SU-DHL-6 (cell line): Measurements from ENCODE around the gene OR2AT4.

Source experiments
- H2AFZ ChIP-seq: fragments of 200-600 bp; sonication (generic); 2 replicates; pipeline ENCODE4 v1.6.1; 2014; ENCODE audit warnings: low read depth, mild to moderate bottlenecking, moderate library complexity, mixed read lengths, antibody characterized with exemption, low read length; ENCODE audit not compliant: severe bottlenecking
- H3F3A ChIP-seq: fragments of 200-600 bp; shearing (Covaris generic); 2 replicates; pipeline ENCODE4 v1.6.0; 2016; ENCODE audit warnings: antibody characterized with exemption, mild to moderate bottlenecking; ENCODE audit not compliant: insufficient read depth
- H3K27ac ChIP-seq: fragments of 200-600 bp; sonication (generic); 2 replicates; pipeline ENCODE4 v1.5.1; 2016; ENCODE audit warnings: low read depth, mild to moderate bottlenecking, low read length, moderate library complexity, mixed read lengths
- H3K27me3 ChIP-seq: fragments of 200-600 bp; sonication (generic), shearing (Covaris generic); 2 replicates; pipeline ENCODE4 v1.6.0; 2014; ENCODE audit warnings: mild to moderate bottlenecking, low read length
- H3K36me3 ChIP-seq: fragments of 200-600 bp; sonication (generic); 2 replicates; pipeline ENCODE4 v1.6.1; 2014; ENCODE audit warnings: mild to moderate bottlenecking, low read length, mixed read lengths
- H3K4me2 ChIP-seq: fragments of 300-600, 200-600 bp; shearing (Covaris generic), sonication (generic); 2 replicates; pipeline ENCODE4 v1.6.0; 2014; ENCODE audit warnings: low read length, low read depth, mild to moderate bottlenecking; ENCODE audit not compliant: poor library complexity, severe bottlenecking
- H3K4me3 ChIP-seq: fragments of 200-600 bp; sonication (generic); 2 replicates; pipeline ENCODE4 v1.5.1; 2014; ENCODE audit warnings: antibody characterized with exemption, low read length, mild to moderate bottlenecking, mixed read lengths; ENCODE audit not compliant: insufficient read depth, poor library complexity, severe bottlenecking
- H3K79me2 ChIP-seq: fragments of 200-600 bp; sonication (generic); 2 replicates; pipeline ENCODE4 v1.6.1; 2014; ENCODE audit warnings: mild to moderate bottlenecking, low read length, moderate library complexity; ENCODE audit not compliant: insufficient read depth
- H3K9ac ChIP-seq: fragments of 200-600 bp; sonication (generic); 2 replicates; pipeline ENCODE4 v1.7.0; 2014; ENCODE audit warnings: mild to moderate bottlenecking, low read length
- H3K9me2 ChIP-seq: fragments of 200-600 bp; sonication (generic); replicated peaks from 2 replicates; pipeline ENCODE4 v1.6.1; 2014; ENCODE audit warnings: low read length; ENCODE audit not compliant: insufficient read depth
- H3K9me3 ChIP-seq: fragments of 200-600 bp; sonication (generic); 2 replicates; pipeline ENCODE4 v1.6.1; 2014; ENCODE audit warnings: low read length, mixed read lengths; ENCODE audit not compliant: insufficient read depth
- H4K20me1 ChIP-seq: fragments of 200-600 bp; sonication (generic); 2 replicates; pipeline ENCODE4 v1.6.1; 2014; ENCODE audit warnings: low read depth, mild to moderate bottlenecking, antibody characterized with exemption, low read length, moderate library complexity, mixed read lengths
- CTCF ChIP-seq: fragments of 200-600 bp; sonication (generic); IDR thresholded peaks from one replicate; pipeline ENCODE4 v1.5.1; 2017; ENCODE audit warnings: antibody characterized with exemption, mild to moderate bottlenecking, low read length, moderate library complexity; ENCODE audit not compliant: insufficient read depth, poor library complexity, severe bottlenecking
- EZH2phosphoT487 ChIP-seq: fragments of 200-600 bp; sonication (generic), shearing (Covaris generic); conservative IDR thresholded peaks from 2 replicates; pipeline ENCODE4 v1.6.1; 2018; ENCODE audit warnings: mild to moderate bottlenecking, antibody characterized with exemption, low read length, moderate library complexity, mixed read lengths

The OR2AT4 gene

GRCh38 chr11:75066061-75066460, 30.6 kb downstream of the OR2AT4 start:
- H2AFZ ChIP-seq = no peak overlapping the region
- H3K27me3 ChIP-seq = no peaks in the 10 kb centered on the region

GRCh38 chr11:75063741-75064314, 32.8 kb downstream of the OR2AT4 start:
- no peak overlapping the region for H2AFZ ChIP-seq
- no peaks in the 10 kb centered on the region for H4K20me1 ChIP-seq
- H3K79me2 ChIP-seq = no peaks in the 10 kb centered on the region
- H3F3A ChIP-seq = no peaks in the 10 kb centered on the region
- no peaks in the 10 kb centered on the region for H3K36me3 ChIP-seq
- H3K9me2 ChIP-seq = no peaks in the 10 kb centered on the region
- H3K4me2 ChIP-seq = no peak overlapping the region
- H3K9ac ChIP-seq = no peak overlapping the region
- no peak overlapping the region for H3K4me3 ChIP-seq
- no peak overlapping the region for H3K27ac ChIP-seq
- no peaks in the 10 kb centered on the region for H3K27me3 ChIP-seq
- H3K9me3 ChIP-seq = no peaks in the 10 kb centered on the region
- no peak for TF ChIP-seq CTCF
- no peak for TF ChIP-seq EZH2phosphoT487

More at GRCh38 chr11:75066061-75066460, 30.6 kb downstream of the OR2AT4 start:
- H3K4me2 ChIP-seq = no peak overlapping the region
- H3K36me3 ChIP-seq = no peaks in the 10 kb centered on the region
- H3K9me2 ChIP-seq = no peaks in the 10 kb centered on the region
- no peak for TF ChIP-seq CTCF
- TF ChIP-seq EZH2phosphoT487 = no peak
- no peak overlapping the region for H3K9ac ChIP-seq
- no peak overlapping the region for H3K27ac ChIP-seq
- no peaks in the 10 kb centered on the region for H3K9me3 ChIP-seq
- H3K79me2 ChIP-seq = no peaks in the 10 kb centered on the region
- H3K4me3 ChIP-seq = no peak overlapping the region
- no peaks in the 10 kb centered on the region for H4K20me1 ChIP-seq
- H3F3A ChIP-seq = no peaks in the 10 kb centered on the region

- Histone ChIP-seq H3K27ac (no peak overlapping the region), H3K9ac (no peak overlapping the region), H3K9me3 (no peaks in the 10 kb centered on the region), H3K36me3 (no peaks in the 10 kb centered on the region), H3K9me2 (no peaks in the 10 kb centered on the region), H3F3A (no peaks in the 10 kb centered on the region), H3K27me3 (no peaks in the 10 kb centered on the region), H3K4me2 (no peak overlapping the region), H2AFZ (no peak overlapping the region), H3K4me3 (no peak overlapping the region), H4K20me1 (no peaks in the 10 kb centered on the region), H3K79me2 (no peaks in the 10 kb centered on the region)
- no peak for TF ChIP-seq EZH2phosphoT487
- no peak for TF ChIP-seq CTCF
Observed at GRCh38 chr11:75059299-75059698, 37.4 kb downstream of the OR2AT4 start.
